CD4-positive, alpha-beta T cell treated with Interferon alpha-2 for 1 hour (primary cell): Measurements from ENCODE around the gene PALM.
"Not testable (repeated sequence)": the region's sequence is repeated elsewhere in the genome, so short reads cannot be mapped to it uniquely, and the experiment has no call there.

Experiments used
- DNase-seq, 2 donors: peaks; one replicate each; pipeline ENCODE4 v3.0.0-alpha.2; 2020 to 2022

Gene PALM

DNA sequence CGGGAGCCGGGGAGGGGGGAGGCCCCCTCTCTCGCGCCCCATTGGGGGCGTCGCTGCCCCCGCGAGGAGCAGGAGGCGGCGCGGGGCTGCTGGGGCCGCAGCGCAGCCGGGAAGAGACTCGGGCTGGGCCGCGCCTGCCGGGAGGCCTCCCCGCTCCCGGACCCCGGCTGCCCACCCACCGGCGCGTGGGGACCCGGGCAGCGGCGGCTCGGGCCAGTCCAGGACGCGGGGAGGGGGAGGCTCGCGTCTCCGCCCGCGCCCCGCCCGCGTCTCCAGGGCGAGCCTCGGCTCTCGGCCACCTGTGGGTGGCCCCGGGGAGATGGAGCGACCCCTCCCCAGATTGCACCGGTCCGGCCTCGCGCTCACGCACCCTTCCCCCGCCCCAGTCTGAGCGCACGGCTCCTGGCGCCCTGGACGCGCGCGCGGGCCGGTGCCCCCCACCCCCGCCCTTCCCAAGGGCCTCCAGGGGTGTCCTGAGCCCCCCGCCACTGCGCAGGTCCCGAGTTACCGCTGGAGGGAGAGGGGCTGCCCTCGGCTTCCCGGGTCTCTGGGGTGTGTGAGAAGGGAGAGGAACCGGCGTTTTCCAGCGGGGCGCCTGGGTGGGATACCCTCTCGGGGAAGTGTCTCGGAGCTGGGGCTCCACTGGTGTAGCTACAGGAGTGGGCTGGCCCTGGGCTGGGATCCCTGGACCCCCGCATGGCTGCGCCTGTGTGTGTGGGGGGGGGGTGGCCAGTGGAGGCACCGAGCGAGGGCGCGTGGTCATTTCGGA is 645 bp downstream of the PALM start:
- no peak for DNase-seq

DNA sequence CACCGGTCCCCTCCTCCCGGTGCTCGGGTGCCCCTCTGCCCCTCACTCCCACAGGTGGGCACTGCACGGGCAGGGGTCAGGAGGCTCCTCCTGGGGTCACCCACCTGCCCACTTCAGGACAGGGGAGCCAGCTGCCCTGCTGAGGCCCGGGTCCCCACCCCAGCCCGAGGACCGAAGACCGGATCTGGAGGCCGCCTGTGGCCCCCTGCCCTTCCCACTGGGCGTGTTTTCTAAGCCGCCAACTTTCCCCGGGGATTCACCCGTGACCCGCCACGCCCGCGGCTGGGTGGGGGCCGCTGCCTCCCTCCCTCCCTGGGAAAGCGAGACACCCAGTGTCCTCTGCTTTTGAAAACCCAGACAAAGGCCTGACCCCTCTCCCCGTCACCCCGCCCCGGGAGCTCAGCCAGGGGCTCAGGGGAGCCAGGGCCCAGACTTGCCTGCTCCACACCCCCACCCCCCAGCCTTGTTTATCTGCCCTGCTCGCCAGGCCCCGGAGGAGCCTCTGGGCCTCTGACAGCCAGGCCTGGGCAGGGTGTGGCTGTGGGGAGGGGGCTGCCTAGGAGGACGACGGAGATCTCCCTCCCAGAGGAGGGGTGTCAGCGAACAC is 1.3 kb downstream of the PALM start:
- DNase-seq, result no peak

DNA sequence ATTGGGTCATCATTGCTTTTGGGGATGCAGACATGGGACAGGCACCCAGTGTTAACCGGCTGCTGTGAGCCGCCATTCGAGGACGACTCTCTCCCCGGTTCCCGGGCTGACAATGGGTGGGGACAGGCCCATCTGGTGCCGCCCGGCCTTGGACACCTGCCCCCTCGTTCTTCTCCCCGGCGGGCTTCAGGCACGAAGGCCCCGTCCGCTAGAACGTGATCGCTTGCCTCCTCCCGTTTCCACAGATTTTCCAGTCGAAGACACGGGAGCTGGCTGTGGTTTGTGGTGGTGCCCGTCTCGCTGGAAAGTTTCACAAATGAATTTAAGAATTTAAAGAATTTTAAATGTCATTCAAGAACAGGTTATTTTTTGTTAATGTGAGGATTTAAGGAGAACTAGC is 2.0 kb downstream of the PALM start:
- no peak for DNase-seq

DNA sequence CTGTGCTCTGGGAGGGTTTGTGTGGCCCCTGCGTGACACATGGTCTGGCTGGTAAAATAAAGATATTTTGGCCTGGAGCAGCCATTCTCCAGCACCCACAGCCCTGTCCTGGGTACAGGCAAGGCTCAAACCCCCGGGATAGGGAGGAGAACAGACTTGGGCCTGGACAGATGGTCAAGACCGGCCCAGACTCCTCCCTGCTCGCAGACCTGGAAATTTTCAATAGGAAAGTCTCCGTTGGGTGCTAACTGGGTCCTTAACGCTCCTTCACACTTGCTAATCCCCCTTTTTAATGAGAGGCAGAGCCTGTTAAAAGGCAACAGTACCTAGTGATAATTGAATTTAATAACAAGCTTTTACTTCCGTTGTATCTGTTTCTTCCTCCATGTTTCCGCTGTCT is 2.5 kb downstream of the PALM start:
- no peak for DNase-seq

DNA sequence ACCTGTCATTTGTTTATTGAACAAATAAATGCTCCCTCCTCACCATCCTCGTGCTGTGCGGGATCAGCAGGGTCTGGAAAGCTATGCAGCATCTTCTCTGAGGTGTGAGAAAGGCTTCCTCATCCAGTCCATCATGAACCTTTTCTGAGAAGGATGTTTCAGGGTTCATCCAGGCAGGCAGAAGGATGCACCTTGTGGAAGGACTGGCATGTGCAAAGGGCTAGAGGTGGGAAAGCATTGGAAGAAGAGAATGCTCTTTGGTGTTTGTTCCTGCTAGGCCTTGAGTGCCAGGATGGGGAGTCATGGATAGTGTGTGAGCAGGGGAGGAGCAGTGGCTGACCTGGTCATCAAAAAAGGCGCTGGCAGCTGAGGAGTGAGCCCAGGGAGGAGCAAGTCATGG is 6.6 kb downstream of the PALM start:
- DNase-seq, result no peak

DNA sequence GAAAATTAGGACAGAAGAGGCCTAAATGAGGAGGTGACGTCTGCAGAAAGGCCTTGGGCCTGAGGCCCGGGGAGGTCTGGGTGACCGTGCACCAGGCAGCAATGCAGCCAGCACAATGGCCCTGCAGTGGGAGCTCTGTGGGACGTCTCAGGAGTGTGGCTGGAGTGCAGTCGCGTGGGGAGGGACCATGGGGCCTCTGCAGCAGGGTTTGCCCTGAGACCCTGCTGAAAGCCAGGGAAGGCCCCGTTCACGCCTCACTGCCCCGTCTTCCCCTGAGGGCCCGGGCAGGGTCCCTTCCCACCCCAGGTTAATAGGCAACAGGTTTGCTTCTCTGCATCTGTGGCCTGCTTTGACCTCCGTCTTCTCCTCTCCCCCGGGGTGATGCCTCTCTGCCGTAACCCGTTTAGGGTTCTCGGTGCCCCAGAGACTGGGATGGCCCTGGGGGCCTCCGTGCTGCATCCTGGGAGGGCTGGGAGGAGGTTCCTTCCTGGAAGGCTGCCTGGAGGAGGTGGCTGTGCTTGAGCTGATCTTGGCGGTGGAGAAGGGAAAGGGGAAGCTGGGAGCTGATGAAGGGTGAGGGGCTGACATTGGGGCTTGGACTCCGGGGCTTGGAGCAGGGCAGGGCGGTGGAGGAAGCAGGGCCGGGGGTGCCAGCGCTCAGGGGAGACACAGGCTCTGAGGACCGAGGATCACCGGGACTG is 9.7 kb downstream of the PALM start:
- no peak for DNase-seq

DNA sequence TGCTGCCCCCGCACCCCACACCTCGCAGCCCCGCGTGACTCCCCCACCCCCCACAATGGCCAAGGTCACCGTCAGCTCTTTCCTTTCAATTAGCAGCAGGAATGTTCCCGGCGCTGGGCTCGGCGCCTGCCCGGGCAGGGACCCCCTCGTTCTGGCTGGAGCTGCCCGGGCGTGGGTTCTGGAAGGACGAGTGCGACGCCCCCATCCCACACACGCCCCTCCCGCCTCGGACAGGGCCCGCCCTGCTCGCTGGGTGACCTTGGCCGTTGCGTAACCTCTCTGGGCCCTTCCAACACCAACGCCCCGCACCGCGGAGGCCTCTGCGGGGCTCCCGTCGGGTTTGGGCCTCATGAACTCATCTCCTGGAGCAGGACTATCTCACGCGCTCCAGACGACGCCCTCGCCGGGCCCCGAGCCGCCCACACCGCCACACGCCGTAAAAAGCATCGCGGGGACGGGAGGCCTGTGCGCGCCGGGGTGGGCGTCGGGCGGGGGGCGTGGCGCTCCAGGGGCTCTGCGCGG is 10.3 kb downstream of the PALM start:
- no peak for DNase-seq

DNA sequence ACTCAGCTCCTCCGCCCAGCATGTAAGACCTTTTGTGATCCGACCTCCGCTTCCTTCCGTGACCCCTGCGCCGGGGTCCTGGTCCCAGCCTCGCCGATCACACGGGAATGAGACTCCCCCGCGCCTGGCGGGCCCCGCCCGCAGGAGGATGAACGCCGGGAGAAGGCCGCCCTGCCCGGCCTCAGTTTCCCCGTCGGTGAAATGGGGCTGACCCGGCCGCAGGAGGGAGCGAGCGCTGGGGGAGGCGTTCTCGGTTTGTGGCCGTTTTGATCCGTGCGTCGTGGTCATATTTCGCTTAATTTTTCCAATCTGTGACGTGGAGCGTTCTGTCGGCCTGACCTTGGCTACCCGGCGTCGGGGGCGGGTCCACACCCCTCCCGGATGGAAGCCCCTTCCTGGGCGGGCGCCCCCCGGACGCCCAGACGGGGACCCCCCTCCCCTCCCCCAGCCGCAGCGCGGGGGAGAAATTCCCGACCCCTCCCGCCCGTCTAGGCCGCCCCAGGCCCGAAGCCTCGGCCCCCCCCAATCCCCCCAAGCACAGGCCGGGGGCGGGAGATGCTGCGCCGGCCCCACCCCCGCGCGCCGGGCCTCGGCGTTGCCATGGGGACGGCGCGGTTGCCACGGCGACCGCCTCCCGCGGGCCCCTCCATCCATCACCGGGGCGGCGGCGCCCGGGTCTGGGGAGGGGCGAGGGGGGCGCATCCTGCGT is 11.1 kb downstream of the PALM start:
- DNase-seq, result no peak

DNA sequence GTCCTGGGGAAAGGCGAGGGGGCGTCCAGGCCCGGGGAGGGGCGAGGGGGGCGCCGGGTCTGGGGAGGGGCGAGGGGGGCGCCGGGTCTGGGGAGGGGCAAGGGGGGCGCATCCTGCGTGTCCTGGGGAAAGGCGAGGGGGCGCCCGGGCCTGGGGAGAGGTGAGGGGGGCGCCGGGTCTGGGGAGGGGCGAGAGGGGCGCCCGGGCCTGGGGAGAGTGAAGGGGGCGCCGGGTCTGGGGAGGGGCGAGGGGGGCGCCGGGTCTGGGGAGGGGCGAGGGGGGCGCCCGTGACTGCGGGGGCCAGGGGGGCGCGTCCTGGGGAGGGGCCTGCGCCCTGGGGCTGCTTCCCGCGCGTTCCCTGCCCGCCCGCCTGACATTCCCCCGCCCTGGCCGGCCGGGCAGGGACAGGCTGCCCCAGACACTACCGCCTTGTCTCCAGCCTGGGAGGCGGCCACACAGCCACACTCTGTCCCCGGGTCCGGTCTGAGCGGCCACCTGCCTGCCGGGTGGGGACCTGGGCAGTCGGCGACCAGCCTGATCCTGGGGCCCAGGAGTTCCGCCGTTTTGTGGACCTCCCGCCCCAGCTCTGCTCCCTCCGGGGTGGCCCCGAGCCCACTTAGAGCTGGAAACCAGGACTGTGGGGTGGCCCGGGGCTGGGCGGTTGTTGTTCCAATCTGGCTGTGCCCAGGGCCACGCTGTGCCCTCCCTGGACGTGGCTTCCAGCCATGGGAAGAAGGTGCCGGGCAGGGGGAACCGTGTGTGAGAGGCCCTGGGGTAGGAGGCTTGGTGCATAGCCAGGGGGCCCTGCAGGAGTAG is 11.8 kb downstream of the PALM start:
- DNase-seq, result no peak

DNA sequence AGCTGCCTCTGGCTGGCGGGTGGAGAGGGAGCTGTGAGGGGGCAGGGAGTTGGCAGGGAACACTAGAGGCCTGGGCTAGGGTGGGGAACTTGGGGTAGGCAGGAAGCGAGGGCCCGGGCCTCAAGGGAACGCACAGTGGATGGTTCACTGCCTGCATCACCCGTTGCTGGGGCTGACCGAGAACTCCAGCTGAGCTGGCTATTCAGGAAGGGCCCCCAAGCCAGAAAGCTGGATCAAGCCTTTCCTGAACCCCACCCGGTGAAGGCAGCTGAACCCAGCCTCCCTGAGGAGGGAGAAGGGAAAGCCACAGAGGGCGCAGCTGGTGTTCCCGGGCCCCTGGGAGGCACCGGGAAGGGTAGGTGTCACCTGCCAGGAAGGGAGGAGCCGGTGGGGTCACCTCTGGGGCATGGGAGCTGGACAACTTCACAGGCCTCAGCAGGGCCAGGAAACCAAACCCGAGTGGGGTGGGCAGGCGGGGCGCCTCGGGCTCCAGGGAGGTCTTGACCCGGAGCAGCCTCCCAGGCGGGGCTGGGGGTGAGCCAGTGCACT is 13.9 kb downstream of the PALM start:
- no peak for DNase-seq

DNA sequence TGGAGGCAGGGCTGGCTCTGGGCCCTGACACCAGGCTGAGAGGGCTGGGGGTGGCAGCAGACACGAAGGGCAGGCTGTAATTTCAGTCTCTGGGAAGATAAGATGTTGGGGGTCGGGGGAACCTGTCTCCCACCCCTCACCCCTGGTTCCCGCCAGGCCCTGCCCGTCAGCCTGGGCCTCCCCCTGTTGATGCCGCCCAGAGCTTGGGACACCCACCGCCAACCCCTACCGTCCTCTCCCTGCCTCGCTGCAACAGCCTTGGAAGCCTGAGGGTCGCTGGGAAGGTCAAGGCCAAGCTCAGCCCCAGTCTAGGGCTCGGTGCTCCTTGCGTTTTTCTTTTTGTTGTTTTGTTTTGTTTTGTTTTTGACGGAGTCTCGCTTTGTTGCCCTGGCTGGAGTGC is 14.5 kb downstream of the PALM start:
- DNase-seq, result no peak

DNA sequence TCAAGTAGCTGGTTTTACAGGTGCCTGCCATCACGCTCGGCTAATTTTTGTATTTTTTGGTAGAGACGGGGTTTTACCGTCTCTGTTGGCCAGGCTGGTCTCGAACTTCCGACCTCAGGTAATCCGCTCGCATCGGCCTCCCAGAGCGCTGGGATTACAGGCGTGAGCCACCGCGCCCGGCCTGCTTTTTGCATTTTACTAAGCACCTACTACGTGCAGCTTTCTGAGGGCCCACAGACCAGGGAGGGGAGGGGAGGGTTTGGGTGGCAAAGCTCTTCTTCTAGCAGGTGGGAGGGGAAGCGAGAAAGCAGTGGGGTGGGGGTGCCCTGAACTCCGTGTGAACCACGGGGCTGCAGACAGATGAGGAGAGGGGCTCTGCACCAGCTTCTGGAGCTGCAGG is 15.0 kb downstream of the PALM start:
- no peak for DNase-seq

DNA sequence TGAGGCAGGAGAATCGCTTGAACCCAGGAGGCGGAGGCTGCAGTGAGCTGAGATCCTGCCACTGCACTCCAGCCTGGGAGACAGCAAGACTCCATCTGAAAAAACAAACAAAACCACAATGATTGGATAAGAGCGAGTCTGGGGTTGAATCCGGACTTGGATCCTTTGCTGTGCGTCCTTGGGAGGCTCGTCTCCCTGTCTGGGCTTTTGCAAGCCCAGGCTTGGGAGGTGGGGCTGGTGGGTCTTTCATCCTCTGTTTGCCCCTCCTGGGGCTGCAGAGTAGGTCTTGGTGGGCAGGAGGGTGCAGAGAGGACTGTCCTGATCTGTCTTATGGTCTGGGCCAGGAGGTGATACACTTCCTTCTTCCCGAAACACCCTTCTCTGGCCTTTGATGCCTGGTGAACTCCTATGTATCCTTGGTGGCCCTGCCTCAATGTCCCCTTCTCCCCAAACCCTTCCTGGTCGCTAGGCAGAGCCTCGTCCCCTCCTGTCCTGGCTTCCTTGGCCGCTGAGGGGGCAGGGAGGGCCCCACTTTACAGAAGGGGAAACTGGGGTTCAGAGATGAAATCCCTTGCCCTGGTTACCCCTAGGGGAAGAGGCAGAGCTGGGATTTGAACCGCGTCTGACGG is 16.8 kb downstream of the PALM start:
- DNase-seq, result no peak

DNA sequence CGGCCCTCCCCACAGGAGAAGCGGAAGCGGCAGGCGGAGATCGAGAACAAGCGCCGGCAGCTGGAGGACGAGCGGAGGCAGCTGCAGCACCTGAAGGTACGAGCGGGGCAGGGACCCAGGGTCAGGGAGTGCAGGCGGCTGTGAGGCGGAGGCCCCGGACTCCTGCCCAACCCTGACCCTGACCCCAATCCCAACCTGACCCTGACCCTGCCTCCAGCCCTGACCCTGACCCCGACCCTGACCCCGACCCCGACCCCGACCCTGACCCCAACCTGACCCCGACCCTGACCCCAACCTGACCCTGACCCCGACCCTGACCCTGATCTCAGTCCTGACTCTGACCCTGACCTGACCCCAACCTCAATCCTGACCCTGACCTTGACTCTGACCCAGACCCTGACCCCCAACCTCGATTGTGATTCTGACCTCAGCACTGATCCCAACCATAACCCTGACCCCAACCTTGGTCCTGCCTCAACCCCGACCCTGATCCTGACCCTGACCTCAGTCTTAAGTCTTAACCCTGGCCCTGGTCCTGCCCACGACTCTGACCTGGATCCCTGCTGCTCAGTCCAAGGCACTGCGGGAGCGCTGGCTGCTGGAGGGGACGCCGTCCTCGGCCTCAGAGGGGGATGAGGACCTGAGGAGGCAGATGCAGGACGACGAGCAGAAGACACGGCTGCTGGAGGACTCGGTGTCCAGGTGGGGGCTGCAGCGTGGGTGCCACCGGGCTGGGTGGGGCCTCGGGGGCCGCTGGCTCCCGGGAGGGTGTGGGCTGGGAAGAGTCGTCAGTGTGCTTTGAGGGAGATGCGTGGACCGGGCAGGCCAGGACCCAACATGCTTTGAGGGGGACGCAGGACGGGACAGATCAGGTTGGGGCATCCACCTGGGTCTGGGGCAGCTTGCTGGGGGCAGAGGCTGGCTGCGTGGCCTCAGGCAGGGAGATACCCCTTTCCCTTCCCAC is 18.5 kb downstream of the PALM start:
- DNase-seq, result no peak

DNA sequence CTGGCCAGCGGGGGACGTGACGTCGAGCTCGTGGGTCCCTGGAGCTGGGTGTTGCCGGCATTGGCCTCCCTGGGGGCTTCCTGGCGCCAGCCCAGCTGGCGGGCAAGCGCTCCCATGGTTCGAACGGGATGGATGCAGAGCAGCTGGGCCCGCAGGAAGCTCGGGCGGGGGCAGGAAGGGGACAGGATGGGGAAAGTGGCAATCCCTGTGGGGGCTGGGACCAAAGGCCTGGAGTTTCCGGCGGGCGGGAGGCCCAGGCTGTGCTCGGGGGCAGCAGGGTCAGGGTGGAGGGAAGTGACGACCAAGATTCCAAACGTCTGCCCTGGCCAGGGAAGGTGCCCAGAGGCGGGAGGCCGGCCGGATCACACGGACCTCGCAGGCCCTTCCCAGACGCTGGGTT is 19.3 kb downstream of the PALM start:
- DNase-seq, result no peak

DNA sequence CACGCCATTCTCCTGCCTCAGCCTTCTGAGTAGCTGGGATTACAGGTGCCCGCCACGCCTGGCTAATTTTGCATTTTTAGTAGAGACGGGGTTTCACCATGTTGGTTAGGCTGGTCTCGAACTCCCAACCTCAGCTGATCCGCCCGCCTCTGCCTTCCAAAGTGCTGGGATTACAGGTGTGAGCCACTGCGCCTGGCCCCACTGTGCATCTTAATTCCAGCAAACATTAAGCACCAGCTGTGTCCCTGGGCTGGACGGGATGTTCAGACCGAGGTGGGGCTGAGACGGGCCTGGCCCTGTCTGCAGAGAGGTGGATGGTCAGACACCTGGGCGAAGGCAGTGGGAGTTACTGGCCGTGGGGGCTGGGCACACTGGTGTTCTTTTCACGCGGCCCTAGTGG is 20.8 kb downstream of the PALM start:
- DNase-seq, result not testable (repeated sequence)

DNA sequence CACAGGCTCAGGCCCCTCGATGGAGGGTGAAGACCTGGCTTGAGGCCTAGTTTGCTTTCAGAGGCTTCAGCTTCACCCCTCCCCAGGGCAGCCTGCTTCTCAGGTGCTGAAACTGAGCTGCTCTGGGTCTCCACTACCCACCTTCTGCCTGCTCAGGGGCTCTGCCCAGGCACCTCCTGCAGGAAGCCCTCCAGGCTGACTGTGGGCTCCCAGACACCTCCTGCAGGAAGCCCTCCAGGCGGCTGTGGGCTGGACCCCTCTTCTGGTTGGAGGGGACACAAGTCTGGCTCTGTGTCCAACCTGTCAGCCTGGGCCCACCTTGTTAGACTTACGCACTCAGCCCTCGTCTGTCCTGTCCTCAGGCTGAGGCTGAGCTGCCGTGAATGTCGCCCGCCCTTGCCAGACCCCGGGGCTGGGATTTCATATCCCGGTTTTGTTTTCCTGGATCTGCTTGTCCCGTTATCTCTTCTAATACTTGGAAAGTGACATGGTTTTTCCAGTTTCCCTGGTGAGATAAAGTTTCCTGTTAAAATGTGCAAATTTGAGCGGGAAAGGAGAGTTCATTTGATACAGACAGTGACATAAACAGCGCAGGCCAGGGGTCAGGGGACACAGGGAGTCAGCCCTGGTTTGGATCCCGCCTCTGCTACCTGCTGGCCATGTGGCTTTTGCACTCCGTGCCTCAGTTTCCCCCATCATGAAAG is 21.4 kb downstream of the PALM start:
- DNase-seq, result no peak

DNA sequence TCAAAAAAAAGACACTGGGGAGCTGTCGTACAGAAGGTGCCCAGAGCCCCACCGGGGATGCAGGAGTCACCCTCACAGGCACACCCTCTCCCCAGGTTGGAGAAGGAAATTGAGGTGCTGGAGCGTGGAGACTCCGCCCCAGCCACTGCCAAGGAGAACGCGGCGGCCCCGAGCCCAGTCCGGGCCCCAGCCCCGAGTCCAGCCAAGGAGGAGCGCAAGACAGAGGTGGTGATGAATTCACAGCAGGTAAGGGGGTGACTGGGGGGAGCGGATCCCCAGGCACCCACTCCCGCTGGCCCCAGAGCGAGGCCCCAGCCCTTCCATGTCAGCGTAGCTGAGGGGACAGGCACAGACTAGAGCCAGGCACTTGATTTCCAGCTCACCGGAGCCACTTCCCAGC is 22.3 kb downstream of the PALM start:
- no peak for DNase-seq

DNA sequence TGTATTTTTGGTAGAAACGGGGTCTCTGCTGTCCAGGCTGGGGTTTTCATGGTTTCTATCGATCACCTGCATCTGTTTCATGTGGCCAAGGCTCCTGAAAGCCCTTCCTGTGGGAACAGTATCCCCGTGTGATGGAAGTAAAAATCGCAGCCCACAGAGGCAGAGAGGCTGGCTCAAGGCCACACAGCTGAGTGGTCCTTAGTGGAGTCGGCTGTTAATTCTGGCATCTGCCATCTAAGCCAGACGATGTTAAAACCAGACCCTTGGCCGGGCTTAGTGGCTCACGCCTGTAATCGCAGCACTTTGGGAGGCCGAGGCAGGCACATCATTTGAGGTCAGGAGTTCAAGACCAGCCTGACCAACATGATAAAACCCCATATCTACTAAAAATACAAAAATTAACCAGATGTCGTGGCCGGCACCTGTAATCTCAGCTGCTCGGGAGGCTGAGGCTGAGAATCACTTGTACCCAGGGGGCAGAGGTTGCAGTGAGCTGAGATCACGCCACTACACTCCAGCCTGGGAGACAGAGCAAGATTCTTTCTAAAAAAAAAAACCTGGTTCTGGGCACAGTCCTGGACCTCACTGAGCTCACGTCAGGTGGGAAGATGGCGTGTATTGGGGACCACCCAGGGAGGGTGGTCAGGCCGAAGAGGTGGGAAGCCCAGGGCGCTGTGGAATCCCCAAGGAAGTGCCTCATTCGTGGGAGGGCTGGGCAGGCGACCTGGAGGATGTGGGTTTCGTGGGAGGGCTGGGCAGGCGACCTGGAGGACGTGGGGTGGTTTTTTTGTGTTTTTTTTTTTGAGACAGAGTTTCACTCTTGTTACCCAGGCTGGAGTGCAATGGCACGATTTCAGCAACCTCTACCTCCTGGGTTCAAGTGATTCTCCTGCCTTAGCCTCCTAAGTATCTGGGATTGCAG is 23.7 kb downstream of the PALM start:
- DNase-seq, result no peak
